HG03175 (cell line): ENCODE data around the gene BTD.
A peak's percentile ranks its signal among the peaks of the same experiment; 100 is the strongest.

ENCODE experiments used
- ATAC-seq: cut with Tn5 transposase; IDR thresholded peaks from one replicate; pipeline ENCODE4 v1.9.1; 2021; ENCODE audit warnings: mild to moderate bottlenecking, moderate library complexity; ENCODE audit not compliant: unreplicated experiment

BTD gene

DNA sequence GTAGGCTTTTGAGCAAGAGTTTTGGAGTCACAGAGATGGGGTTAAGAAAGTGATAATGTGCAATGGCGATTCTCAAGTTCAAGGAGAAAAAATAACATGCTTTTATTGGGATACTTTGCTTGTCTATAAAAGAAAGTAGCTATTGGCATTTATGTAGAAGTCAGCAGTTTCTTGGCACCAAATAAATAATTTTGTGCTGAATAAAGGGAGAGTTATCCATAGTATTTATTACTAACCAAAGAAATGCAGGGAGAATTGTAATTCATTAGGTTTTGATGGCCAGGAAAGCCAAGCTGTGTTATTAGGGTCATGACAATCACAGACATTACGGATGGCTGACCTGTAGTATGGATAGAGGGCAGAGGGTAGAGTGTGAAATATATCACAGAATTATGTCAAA, 33.1 kb downstream of the BTD start:
- no peak for ATAC-seq

DNA sequence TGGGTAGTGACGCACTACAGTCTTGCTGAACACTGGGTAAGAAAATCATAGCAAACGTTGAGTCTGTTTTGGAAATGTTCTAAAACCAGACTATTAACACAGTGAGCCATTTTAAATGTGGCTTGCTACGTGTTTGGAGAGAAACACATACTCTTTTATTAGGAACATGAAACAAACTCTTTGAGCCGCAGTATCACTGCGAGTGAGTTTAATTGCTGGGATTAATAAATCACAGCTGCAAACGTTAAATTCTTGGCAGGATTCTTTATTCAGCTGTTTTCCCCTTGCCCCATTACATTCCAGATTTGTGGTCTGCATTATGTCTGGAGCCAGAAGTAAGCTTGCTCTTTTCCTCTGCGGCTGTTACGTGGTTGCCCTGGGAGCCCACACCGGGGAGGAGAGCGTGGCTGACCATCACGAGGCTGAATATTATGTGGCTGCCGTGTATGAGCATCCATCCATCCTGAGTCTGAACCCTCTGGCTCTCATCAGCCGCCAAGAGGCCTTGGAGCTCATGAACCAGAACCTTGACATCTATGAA, 33.6 kb downstream of the BTD start:
- ATAC-seq, result no peak

DNA sequence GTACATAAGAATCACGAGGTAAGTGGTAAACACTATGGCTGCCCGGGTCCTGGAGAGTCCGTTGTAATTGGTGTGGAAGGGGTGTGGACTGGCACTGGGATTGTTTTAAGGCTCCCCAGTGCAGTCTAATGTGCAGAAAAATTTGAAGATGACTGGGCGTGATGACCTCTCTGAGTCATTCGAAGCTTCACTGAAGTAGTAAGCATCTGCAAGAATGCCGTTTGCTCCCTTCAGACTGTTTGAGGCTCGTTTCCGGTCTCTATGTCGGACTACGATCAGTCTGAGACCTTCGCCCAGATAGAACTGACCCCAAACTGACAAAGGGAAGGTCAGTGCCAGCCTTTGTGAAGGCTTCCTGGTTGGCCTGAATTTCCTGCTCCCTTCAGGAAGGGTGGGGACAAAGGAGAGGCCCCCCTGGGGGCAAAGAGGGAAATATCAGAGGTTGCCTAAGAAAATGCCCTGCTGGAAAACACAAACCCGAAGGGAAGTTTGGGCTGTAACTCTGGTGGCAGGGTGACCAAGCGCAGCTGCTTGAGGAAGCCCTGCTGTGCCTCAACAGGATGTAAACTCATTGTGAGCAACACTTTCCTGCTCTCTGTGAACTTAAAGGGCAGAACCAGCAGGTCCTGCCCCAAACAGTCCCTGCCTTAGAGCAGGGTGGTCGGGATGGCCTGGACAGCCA, 34.6 kb downstream of the BTD start:
- ATAC-seq, result peak; percentile 70

DNA sequence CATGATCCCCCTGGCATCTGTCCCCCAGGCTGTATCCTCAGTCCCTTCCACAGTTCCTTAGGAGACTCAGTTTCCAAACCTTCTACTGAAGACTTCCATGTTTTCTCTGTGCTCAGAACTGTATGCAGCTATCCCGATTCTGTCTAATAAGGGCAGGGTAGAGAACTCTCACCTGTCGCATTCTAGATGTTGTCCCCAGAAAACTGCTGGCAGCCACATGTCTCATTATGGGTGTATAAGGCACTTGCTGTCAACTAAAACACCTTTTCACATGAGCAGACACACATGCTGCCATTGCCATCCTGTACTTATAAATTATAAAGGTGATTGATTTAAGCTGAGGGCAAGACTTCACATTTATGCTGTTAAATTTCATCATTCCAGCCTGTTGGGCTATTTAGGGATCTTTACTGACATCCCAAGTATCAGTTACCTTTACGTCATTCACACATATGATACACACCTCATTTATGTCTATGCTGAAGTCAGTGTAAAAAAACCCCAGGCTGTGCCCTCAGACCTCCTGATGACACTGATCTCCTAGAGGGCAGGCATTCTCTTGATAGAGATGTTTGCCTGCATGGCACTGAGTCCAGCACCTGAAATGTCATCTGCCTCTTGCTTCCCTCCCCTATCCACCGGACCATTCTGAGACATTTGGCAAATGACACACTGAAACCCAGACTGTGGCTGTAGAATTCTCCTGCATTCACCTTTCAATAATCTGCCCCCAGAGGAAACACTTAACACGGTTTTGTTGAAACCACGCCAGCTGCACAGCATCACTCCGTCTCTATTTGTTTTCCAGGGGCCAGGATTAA, 35.8 kb downstream of the BTD start:
- peak; percentile 32 for ATAC-seq

DNA sequence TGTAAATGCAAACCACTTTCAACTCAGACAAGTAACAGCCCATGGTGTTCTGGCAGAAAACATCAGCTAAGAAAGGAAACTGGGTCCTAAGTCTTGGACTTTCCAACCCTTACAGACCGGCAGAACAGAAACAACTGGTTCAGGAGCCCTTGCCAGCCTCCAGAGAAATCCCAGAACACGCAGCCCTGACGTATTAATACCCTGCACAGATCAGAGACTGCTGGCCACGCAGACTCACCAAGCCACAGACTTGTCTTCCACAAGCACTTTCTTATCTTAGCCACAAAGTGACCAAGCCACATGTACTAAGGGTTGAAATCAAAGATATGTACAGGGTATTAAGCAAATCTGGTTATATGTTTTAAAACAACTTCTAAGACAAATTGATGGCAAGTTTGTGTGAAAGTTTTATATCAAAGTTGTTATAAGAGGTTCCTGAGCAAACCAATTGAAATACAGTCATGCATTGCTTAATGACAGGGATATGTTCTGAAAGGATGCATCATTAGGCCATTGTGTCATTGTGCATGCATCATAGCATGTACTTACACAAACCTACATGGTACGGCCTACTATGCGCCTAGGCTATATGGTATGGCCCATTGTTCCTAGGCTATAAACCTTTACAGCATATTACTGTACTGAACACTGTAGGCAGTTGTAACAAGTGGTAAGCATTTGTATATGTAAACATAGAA, 36.8 kb downstream of the BTD start:
- ATAC-seq, result no peak

DNA sequence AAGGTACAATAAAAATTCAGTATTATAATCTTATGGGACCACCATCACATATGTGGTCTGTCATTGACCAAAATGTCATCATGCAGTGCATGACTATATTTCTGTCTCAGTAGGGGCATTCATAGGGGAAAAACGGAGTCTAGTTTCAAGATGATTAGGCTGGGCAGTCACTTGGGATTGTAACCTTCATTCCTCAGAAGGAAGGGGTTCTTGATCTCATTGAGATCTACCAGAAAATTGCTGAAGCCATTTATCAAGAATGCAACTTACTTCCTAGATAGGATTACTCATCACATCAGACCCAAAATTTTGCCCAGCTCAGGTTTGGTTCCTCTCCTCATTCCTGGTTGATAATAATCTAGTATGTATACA, 37.3 kb downstream of the BTD start:
- ATAC-seq, result no peak

DNA sequence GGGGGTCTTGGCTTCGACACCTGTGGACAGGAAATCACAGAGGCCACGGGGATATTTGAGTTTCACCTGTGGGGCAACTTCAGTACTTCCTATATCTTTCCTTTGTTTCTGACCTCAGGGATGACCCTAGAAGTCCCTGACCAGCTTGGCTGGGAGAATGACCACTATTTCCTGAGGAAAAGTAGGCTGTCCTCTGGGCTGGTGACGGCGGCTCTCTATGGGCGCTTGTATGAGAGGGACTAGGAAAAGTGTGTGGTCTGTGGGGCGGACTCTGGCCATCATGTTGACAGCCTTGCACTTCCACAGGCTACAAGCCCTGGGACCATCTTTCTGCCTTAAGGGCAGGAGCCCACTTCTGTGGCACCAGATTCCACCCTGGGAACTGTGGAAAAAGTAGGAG, 43.7 kb downstream of the BTD start:
- ATAC-seq, result no peak

DNA sequence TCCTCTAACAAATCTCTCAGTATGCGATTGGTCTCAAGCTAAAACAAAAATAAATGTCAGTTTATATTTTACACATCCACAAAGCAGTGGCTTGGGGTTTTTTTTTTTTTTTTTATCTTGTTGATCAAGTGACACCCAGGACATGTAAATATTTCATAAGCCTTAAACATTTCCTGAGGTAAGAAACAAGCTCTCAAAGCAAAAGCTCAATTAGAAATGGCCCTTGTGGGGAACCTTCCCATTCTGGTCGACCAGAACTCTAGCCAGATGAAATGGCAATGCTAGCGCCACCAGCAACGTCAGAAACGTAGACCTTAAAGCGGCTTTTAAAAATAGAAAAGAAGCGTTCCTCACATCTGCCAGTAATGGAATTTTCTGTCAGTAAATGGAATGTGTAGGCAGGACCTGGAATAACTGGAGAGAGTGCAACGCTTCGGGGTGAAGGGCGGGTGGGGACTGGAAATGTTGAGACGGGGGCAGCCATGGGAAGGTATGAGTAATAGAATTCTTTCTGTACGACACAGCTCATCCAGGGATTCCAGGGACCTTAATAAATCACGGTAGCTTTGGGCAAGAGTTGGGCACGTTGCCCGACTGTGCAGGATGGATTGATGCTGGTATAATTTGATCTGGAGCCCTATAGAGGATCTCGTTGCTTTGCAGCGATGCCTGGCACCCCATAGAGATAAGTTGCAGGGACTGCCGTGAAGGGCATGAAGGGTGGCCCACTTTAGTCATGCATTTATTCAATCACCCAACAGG, 44.4 kb downstream of the BTD start:
- ATAC-seq, result no peak

DNA sequence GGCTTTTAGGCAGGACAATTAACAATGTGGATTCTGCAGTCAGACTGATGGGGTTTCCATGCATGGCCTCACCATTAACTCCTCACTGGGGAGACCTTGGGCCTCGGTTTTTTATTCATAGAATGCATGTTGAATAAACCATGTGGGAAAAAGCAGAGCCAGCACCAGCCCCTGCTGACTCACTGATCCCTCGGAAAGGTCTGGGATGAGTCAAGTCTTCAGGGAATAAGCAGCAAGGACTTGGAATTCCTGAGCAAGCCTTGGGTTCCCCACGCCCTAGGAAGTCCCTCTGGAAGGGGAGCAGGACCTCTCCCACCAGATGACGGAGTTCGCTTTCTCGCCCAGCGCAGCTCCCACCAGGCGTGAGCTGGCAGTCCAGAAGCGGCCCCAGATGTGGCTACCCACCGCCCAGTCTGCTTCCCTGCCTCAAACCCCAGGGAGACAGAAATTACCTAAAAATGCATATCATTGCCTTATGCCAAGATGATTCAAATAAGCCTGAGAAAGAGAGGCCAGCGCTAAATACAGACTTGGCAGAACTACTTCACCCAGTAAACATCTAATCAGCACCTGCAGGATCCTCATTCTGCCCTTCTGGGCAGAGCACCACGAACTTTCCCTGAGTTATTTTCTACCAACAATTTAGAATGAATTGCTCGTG, 45.4 kb downstream of the BTD start:
- ATAC-seq, result peak; percentile 27

DNA sequence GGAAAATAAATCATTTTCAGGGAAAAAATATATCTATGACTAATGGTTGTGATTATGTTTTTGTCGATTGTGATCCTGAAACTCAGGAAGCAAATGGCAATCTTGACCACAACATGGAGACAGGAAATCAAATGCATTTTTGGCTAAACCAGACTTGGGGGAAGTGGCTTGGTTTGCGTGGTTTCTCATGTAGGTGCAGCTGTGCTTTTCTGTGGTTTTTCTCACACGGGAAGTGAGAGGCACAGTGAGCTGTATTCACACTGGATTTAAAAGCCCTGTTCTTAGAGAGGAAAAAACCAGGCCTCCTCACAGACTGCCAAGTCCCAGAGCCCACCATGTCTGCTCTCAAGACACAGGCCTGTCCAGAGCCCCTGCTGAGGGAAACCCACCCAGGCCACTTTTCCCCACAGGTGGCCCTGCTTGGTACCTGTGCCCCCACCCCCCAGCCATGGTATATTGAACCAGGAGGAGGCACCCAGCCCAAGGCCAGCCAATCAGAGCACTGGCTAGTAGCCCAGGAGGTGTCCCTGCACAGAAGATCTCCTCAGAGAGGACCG, 46.1 kb downstream of the BTD start:
- peak; percentile 95 for ATAC-seq

DNA sequence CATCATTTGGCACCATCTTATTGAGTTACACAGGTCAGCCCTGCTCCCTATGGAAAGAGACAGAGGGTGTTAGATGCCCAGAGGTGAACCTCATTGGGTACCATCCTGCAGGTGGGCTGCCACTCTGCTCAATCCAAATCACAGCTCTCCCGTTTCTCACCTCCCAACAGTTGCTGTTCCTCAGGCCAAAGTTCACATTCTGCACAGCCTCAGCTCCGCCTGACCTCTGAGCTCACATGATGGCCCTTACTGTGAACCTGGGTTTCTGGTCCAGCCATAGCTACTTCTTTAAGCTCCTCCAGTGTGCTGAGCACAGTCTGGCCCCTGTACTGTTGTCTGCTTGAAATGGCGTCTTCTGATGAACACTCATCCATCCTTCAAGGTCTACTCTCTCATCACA, 47.8 kb downstream of the BTD start:
- no peak for ATAC-seq

DNA sequence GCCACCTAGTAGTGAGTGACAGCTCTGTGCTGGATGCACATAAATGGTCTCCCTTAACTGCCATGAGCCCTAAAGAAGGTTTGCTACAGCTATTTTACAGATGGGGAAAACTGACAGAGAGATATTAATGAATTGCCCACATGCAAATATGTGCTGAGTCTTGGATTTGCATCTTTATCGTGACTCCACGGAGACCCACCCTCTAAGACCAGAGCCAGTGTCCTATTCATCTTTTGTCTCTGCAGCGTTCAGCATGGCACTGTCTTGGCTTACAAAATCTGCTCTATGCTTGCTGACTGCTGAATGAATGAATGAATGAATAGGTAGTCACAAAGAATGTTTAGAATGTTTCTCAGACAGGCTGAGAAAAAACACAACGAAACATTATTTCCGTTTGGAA, 48.3 kb downstream of the BTD start:
- ATAC-seq, result no peak

DNA sequence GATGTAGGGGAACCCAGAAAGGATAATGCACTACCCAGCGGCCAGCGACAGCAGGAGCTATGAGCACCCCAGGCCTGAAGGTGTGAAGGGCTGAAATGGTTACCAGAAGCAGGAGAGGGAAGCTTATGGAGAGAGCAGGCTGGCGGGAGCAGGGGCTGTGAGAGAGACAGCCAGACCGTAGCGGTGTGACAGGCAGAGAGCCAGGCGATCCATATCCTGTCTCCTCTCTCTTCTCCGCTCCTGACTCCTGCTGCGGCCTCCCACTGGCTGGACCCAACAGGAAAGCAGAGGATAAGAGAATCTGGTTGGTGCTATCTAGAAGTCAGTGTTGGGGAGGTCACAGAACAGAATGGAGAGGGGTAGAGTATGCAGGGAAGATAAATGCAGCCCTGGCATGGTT, 49.9 kb downstream of the BTD start:
- no peak for ATAC-seq

DNA sequence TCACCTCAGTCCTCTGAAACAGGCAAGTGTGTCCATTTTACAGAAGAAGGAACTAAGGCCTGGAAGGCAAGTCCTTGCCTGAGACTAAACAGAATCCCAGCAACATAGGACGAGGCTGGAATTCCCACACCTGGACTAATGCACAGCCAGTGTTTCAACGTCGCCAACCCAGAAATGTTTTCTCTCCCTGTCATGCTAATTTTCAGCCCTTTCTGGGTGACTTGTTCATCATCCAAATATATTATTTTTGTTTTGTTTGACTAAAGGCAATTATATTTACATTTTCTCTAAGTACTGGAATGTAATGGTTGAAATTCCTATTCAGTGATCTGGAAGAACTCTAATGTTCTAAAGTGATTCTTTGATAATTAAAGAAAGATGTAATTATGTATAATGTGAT, 51.8 kb downstream of the BTD start:
- no peak for ATAC-seq

DNA sequence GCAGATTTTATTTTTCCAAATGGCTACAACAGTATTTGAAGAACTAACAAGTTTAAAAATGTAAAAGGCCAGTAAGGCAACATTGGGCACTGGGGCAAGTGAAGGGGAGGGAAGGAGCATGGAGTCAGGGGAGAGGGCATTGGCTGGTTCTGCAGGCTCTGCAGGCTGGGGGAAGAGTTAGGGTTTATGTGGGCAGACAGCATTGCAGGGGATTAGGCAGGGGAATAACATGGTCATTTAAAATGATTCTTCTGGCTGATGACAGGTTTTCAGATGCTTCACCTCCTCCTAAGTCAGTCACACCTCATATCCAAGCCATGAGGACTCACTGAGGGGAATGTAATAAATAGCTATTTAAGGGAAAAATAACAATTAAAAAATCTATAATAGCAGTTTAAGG, 52.6 kb downstream of the BTD start:
- no peak for ATAC-seq

DNA sequence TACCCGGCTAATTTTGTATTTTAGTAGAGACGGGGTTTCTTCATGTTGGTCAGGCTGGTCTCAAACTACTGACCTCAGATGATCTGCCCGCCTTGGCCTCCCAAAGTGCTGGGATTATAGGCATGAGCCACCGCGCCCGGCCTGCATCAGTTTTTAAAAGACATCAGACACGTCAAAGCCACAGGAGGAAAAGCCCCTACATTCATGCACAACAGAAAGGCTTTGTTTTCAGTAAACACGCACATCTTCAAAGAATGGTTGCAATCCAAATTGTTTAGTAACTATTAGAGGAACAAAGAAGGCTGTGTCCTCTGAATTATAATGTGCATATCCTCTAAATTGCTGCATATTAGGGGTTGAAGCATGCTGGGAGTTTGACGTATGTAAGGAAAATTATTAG, 53.3 kb downstream of the BTD start:
- ATAC-seq, result no peak

DNA sequence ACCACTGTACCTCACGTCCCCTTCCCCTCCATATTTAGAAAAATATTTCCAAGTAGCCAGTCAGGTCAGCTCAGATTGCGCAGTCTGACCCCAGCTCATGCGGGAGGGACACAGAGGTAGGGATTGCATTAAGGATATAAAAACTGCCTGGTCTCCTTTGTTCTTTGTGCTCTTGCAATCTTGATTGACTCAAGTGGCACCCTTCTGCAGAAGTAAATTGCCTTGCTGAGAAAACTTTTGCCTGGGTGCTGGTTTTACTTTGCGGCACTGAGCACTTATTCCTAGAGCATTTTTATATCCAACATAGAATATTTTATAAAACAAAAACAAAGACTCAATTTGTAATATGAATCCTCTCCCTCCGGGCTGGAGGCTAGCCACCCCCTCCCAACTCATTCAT, 54.8 kb downstream of the BTD start:
- ATAC-seq, result no peak

DNA sequence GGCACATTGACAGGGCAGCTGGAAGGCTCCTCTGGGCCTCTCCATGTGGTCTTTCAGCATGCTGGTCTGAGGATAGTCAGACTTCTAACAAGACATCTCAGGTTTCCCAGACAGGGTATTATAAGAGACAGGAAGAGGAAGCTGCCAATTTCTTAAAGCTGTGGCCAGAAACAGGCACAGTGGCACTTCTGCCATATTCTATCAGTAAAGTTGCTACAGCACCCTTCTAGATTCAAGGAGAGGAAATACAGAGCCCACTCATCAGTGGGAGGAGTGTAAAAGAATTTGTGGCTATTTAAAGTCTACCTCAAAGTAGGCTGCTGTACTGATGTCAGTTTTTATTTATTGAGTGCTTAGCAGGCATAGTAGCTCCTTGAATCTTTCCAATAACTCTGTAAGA, 55.5 kb downstream of the BTD start:
- ATAC-seq, result no peak

DNA sequence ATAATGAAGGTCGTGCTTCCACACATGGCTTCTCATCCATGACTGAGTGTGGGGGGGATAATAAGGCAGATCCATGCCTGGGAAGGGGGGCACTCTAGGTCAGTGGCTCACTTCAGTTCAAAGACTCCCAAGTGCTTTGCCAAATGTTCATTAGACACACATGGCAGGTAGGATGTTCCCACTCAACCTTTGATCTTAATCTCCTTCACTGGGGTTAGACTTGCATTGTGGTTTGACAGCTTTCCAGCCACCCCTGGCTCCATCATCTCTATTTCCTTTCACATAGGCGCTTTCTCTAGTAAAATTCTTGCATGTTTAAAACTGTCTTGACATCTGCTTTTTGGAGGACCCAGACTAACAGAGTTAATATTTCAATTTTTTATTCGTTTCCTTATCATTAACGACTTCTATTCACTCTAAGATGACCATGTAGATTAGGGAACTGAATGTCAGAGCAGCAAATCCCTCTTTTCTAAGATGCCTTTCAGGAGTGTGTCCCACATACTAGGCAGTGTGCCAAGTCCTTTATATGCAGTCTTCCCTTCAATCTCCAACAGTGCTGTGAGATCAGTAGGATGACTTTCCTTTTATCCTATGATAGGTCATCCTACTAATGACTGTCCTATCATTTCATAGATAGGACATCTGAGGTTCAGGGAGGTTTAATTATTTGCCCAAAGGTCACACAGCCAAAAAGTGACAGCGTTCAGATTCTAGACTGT, 57.9 kb downstream of the BTD start:
- ATAC-seq, result no peak
